ENCODE measurements around the gene ST6GALNAC3.

- TF ChIP-seq GATA2 (IDR thresholded peaks at IDR 0.05; ENCODE audit: low read depth, low read length), result no peak
- TF ChIP-seq GATA3 (IDR thresholded peaks at IDR 0.05; ENCODE audit: low read depth, low read length), result no peak
Measured at GRCh38 chr1:76264642-76265041, 190.1 kb downstream of the ST6GALNAC3 start.
